ENCODE data around the gene RAPGEF1. TPM values are rescaled to one million over a fixed set of nuclear protein-coding genes. Genes with fewer than 3 reads are reported as not detected.

RAPGEF1 gene
- total RNA-seq, 2 donors from 2014 or later = 61.2 to 75.0 TPM

DNA sequence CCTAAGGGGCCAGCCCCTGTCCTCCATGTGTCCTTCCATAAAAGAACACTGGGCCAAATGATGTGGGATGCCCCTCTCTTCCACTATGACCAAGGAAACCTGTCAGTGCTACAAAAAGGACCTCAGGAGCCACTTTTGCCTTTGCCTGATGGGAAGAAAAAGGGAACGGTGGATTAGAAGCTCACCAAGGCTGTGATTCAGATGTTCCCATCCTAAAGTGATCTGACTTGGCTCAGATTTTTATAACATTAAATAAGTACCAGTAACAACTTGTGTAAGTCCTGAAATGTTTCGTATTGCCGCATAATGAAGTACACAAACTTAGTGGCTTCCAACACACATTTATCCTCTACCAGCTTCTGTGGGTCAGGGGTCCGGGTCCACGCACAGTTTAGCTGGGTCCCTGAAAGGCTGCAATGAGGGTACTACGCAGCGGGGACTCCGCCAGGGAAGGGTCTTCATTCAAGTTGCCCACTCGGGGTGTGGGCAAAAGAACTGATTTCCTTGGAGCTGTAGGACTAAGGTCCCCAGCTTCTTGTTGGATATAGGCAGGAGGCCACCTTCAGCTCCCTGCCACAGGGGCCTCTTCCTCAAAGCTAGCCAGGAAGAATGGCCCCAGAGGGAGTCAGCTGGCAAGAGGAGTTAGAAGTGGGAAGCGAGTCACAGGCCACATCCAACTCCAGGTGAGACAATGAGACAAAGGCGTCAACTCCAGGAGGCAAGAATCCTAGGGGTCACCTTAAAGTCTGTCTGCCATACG is 60.4 kb downstream of the RAPGEF1 start:
- ATAC-seq (no peak), DNase-seq (no peak)
- intact Hi-C loops (cut with DNase I, micrococcal nuclease) = no loop called here

DNA sequence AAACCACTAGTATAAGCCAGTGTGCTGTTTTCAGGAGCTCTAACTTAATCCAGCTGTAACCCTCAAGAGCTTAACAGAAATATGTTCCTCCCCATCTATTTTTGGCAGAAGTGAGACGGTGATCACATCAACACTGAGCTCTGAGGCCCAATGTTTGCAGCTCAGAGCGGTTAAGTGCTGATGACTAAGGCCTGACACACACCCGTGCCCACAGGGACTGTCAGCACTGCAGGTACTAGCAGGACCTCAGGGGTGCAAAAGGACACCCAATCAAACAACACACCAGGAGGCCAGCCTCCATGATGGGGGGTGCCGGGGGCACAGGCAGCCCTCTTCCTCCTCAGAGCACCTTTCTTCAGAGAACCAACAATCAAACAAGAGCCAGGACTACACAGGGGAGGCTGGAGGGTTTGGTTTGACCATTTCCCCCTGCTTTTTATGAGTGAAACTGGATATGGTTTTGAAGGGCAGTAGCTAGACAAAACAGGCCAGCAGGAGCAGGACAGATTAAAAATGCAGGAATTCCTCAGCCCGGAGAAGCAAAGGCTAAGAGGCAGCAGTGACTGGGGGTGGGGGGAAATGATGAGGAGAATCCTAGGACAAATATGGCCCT is 61.3 kb downstream of the RAPGEF1 start:
- intact Hi-C loops (cut with DNase I, micrococcal nuclease) = no loop called here
- DNase-seq = peak; percentile 54 to 76
- peak; percentile 69 for ATAC-seq

DNA sequence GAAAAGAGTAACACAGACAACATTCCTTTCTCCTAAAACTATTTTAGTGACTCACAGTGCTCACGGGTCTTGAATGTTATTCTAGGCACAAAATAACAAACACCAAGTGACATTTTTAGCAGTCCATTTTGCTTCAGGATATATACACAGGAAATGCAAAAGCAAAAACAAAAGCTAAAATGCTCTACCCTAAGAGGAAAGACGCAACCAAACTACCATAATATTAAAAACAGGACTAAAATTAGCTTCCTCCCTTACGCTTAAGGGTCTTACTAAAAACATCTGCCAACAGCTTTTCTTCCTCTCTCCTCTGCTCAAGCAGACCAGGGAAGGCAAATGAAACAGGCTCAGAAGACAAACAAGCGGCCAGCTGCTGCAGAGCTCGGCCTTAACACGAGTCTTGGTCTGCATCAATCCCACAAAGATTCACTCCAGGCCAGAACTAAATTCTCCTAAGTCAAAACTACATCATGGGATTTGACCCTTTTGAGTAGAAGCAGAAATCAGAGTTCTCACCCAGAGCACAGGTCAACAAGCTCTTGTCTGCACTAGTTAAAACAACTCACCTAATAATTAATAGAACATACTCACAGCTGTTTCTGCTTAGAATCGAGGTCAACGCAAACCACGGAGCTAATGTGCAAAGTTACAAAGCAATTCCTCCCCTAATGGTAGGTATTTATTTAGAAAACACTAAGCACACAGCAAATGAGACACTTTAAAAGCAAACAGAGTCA is 62.3 kb downstream of the RAPGEF1 start:
- DNase-seq = no peak
- intact Hi-C loops (cut with DNase I, micrococcal nuclease) = no loop called here

DNA sequence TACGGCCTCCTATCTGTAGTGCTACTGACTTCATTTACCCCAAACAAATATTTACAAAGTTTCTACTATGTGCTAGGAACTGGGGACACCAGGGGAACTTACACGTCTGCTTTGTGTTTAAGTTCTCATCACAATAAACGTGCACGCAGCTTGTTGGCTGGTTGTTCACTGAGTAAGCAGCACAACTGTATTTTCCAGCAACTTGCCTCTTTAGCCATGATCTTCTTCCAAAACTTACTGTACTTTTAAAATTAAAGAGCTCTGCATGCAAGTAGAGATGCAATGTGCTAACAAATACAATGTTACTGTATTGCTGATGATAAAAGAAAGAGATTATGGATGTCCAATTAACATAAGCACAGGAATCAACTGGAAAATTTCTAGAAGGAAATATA is 62.8 kb downstream of the RAPGEF1 start:
- intact Hi-C loops (cut with DNase I, micrococcal nuclease) = no loop called here
- DNase-seq (no peak), ATAC-seq (no peak)

More for the DNA sequence above, 62.3 kb downstream of the RAPGEF1 start:
- ATAC-seq = peak; percentile 28

DNA sequence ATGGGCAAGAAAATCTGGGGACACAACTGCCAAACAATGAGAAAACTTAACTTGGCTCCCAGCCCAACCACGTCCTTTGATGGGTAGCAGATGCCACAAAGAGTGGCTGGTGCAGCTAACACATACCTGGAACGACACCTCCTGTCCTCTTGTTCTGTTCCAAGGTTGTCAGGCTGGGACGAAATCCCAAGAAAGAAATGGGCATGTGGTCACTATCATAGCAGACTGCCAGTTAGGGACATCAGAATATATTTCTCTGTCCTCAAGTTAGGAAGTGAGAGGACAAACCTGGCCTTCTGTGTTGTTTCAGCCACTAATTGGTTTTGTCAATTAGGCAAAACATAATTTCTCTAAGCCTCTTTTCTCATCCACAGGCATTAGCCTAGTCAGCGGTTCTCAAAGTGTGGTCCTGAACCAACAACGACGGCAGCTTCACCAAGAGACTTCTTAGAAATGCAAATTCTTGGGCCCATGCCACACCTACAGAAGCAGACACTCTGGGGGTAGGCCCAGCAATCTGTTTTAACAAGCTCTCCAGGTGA is 63.4 kb downstream of the RAPGEF1 start:
- ATAC-seq (peak; percentile 12), DNase-seq (peak in 1 of 2 donors; percentile 37)
- intact Hi-C loops (cut with DNase I, micrococcal nuclease) = no loop called here

DNA sequence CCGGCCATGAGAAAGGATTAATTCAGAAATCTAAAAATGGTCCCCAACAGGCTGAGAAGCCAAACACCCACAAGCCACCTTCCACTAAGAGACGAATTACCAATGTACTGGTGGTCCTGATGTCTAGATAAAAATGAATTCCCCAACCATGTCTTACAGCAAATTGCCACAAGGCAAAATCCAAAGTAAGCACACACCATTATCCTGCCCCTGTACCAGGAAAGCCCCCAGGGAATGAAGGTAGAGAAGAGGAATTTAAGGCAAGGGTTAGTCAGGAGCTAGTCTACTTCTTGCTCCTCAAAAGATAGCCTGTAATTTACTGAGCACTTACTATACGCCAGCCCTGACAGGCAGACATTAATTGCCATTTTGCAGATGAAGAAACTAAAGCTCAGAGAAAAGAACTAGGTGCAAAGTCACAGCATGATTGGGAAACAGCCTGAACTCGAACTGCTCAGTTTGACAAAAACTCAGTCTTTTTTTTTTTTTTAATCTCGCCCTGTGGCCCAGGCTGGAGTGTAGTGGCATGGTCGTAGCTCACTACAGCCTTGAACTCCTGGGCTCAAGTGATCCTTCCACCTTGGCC is 64.3 kb downstream of the RAPGEF1 start:
- no peak for DNase-seq
- intact Hi-C loops (cut with DNase I, micrococcal nuclease) = no loop called here
- ATAC-seq = no peak

DNA sequence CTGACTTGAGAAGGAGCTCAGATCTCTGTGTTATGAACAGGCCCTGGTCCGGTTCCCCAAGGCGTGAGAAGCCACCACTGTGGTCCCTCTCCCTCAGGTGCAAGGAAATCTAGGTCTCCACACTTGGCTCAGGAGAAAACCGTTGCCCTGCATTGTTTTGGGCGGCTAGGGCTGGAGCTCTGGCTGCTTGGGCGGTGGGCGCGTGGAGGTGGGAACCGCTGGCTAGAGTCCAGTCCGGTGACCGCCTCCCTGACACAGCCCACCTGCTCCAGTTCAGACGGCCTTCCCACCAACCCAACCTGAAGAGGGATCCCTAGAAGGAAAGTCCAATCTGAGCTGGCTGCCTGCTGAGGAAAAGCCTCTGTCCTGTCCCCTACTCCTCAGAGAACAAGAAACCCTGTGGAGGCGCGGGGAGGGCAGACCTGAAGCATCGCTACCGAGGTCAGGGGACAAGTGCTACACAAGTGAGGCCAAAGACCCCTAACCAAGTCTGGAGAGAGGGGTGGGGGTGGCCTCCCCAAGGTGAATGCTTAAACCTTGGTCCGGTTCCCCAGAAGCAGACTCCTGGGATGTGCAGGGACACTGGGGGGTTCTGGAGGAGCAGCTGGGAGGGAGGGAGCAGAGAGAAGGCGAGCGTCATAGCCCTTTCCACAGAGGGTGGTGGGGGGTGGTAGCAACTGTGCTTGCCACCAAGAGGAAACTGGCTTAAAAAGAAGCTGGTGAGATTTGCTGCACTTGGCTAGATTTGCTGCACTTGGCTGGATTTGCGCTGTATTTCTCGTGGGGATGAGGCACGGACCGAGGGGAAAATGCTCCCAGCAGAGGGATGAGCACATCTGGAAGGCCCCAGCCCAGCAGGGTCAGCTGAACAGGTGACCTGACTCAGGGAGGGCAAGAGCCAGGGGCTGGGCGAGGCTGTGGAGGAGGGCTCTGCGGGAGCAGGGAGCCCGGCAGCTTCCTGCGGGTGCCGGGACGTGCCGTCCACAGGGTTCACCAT is 65.2 kb downstream of the RAPGEF1 start:
- ATAC-seq = no peak
- intact Hi-C loops (cut with DNase I, micrococcal nuclease) = no loop called here
- DNase-seq = no peak

DNA sequence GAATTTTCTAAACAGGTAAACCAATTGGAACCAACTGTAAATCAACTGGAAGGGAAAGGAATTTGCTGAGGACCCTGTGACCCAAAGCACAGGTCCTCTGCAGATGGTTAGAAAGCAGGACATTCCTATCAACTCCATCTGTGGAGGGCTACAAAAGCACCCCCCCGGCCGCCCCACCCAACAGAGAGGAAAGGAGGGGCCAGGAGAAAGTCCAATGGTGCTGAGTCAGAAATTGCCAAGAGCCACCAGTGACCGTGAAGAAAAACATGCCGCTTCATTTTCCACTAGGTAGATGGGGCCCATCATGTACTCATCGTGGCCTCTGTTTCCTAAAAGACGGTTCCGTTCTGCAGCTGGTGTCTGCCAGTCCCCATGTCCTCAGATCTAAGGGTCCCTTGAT is 66.3 kb downstream of the RAPGEF1 start:
- ATAC-seq (no peak), DNase-seq (no peak)
- intact Hi-C loops (cut with DNase I, micrococcal nuclease) = no loop called here

DNA sequence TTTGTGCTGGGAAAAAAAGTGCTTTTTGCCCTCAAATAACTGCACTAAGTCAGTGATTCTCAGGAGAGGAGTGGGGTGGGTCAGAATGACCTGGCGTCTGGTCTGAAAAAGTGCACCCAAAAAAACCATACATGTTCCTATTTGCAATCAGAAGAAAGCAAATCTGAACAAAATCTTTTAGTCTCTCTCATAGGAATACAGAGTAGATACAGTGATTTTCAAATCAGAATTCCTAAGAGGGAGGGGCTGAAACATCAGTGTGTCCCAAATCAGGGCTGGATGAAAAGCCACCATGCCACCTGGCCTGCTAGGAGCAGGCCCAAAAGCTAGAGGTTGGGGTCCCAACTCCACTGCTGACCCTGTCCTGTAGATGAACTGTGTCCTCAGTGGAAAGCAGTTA is 66.8 kb downstream of the RAPGEF1 start:
- intact Hi-C loops (cut with DNase I, micrococcal nuclease) = no loop called here
- DNase-seq (no peak), ATAC-seq (no peak)

DNA sequence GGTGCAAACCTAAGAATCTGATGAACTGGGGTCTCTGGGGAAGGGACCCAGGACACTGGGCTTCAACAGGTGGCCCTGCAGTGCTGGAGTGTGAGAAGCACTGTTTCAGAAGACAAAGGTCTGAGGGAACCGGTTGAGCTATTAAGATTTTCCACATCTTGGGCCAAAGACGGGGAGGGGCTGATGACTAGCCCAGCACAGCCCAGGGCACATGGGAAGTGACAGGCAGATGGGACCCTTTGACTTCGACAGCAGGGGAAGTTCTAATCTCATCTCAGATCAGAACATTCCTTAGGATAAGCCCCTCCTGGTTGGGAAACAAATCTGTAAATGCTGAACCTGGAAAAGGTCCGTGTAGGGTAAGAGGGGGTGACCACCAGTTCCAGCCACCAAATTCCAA is 67.4 kb downstream of the RAPGEF1 start:
- no peak for DNase-seq
- intact Hi-C loops (cut with DNase I, micrococcal nuclease) = no loop called here
- ATAC-seq = no peak

DNA sequence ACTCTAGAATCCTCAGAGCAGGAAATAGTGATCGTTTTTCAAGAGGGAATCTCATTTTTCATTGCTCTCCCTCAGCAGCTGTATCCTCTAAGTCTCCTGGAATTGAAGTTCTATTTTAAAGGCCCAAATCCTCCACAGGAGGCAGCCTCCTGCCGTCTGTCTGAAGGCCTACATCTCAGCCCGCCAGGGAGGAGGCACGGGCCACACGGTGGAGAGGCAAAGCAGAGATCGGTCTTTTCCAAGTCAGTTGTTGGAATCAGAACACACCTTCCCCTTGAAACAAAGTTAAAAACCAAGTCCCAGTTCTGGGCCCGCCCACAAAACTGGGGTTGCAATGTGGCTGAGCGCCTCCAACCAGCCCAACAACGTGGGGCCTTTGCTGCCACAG is 68.7 kb downstream of the RAPGEF1 start:
- no peak for ATAC-seq
- intact Hi-C loops (cut with DNase I, micrococcal nuclease) = no loop called here
- DNase-seq = no peak

DNA sequence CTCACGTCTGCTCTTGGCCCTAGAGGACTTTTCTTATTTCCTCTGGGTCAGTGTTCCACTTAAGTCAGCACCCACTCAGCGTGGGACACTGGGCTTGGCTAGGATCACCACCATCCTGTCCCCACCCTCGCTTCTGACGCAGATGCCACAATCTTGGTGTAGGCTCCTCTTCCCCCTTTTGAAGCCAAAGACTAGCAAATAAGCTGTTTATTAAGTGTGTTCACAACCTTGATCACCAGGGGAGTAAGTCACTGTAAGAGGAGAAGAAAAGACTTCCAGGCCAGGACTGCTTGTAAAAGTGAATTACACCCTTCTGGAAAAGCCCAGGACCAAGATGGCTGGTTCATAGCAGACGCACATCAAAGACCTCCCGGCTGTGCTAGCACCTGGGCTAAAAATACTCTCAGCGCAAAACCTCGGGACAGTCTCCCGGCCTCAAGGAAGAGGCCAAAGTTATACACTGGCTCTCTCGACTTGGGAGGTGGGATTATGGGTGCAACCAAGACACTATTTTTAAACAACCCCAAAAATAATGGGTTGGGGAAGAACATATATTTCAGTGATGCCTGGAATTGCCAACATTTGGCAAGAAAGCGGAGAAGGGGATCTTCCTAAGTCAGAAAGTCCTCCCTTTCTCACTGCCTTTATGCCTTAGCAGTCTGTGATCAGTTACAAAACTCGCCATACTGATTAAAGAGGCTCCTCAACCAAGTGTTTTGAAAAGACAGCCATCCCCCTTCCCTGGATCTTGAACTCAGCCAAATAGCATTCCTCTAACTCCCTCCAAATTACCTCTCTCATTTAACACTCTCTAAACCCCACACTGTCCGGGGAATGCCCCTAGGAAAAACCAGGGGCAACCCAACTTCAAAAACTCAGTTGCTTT is 69.4 kb downstream of the RAPGEF1 start:
- intact Hi-C loops (cut with DNase I, micrococcal nuclease) = no loop called here
- ATAC-seq (peak; percentile 25), DNase-seq (peak in 1 of 2 donors; percentile 44)

DNA sequence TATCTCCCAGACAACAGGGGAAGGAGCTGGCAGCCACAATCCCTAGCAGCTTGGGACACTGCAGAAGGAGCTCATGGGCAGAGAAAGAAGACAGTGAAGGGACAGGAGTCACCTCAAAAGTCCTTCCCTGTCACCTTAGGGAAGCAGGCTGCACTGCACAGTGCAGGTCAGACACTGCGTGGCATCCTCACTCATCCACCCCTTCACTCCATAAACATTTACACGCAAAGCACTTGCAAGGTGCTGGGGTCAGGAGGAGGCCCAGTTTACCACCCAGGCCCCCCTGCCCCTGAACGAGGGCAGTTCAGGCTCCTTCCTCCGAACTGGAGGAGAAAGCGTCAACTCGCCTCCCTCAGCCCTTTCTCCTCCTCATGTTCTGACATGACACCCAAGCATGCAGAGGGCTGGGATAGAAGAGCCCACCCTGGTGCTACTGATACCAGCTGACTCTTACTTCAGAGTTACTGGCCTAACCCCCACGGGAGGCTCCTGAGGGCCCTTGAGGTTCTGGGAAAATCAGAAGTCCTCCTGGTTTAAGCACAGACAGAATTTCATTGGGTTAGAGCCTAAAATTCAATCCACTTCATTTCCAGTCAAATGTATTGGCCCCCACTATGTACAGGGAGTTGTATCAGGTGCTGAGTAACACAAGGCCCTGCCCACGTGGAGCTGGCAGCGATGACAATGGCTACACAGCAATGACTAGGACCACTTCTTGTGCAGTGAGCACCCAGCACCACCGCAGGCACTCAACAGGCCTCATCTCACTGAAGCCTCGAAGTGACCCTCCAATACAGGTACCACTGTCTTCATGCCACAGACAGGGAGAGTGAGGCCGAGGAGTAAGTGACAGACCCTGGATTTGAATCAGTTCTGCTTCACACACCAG is 70.4 kb downstream of the RAPGEF1 start:
- intact Hi-C loops (cut with DNase I, micrococcal nuclease) = no loop called here
- DNase-seq (no peak), ATAC-seq (no peak)

DNA sequence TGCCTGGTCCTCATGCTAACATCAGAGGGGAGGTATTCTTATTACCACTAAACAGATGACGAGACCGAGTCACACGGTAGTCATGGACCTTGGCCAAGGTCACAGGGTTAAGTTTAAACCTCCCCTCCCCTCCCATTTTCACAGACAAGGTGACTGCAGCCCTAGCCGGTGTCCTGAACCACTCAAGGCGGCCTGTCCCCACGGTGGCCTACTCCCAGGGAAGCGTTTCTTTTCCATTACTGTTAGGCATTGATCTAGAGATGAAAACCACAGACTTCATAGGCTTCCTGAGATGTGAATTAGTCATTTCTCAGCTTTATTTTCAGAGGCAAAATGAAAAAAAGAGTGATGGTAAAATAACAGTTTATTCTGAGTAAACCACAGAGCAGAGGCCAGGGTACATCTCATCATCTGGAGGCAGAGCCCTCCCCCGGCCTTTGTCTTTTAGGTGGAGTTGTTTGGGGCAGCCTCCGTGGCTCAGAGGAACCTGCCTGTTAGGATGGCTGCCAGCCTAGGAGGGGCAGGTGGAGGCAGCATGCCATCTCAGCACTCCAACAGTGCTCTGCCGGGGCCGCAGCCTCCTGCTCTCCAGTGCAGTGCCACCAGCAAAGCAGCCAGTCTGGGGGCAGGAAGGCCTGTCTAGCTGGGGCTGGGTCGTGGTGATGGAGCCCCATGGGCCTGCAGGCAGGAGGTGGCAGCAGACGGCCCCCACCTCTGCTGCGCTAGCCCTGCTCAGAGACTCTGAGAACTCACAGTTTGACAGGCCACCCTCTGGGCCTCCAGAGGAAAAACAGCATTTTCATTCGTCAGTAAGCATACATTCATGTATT is 71.2 kb downstream of the RAPGEF1 start:
- peak; percentile 28 for ATAC-seq
- intact Hi-C loops (cut with DNase I, micrococcal nuclease) = no loop called here
- peak in 1 of 2 donors; percentile 36 for DNase-seq

DNA sequence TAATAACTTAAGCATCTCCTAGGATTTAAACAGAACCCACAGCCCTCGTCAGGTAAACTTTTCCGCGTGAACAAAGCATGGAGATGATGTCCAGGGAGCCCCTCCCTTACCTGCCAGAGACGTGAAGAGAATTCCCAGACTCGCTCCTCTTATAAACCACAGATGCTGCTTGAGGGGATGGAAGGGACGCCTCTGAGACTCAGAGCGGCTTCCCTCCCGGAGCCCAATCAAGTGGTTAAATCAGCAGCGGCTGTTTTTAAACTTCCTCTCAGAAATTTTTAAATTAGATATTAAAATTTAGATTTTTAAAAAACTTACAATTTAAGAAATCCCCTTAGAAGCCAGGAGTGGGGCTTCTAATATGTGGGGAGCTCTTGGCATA is 71.8 kb downstream of the RAPGEF1 start:
- no peak for ATAC-seq
- intact Hi-C loops (cut with DNase I, micrococcal nuclease) = no loop called here
- no peak for DNase-seq

DNA sequence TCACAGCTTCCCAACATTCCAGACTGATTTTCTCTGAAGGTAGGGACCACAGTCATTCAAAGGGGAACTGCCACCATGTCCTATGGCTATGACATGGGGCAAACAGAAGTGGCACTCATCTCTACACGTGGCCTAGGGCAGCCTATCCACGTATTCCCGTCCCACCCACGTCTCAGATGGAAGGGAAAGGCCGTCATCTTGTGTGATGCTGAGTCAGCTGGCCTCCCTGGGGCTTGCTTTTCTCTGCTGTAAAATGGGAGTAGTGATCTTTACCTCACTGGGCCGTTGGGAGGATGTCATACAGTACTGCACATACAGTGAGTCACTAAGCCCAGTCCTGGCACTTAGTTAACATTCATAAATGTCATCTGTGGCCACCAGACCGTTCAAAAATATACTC is 72.3 kb downstream of the RAPGEF1 start:
- no peak for DNase-seq
- intact Hi-C loops (cut with DNase I, micrococcal nuclease) = no loop called here
- peak; percentile 21 for ATAC-seq
